Liver (tissue), 9 donors: ENCODE results near the gene CACNA1C. TPM values are rescaled to one million over a fixed set of nuclear protein-coding genes. Genes with fewer than 3 reads are reported as not detected.

Experiments
- DNase-seq: peaks from one replicate; pipeline ENCODE4 v3.0.0-alpha.2; 2017; ENCODE audit warnings: low spot score
- H3K27ac ChIP-seq, 2 donors: one replicate each; pipeline ENCODE4 v1.7.0; 2013; ENCODE audit warnings: inconsistent platforms in 2 of 2, low read length in 2 of 2, control low read depth in 1 of 2, low read depth in 1 of 2, mild to moderate bottlenecking in 1 of 2
- H3K27me3 ChIP-seq, 4 donors: one replicate each; pipeline versions ENCODE4 v1.6.1 to v1.7.0; 2013; ENCODE audit warnings: low read length in 3 of 4, inconsistent platforms in 1 of 4, mild to moderate bottlenecking in 1 of 4, moderate library complexity in 1 of 4; ENCODE audit not compliant: control insufficient read depth in 4 of 4, insufficient read depth in 4 of 4
- H3K36me3 ChIP-seq, 4 donors: one replicate each; pipeline versions ENCODE4 v1.6.1 to v1.7.0; 2013; ENCODE audit warnings: low read length in 3 of 4, mild to moderate bottlenecking in 3 of 4, low read depth in 1 of 4, moderate library complexity in 1 of 4; ENCODE audit not compliant: control insufficient read depth in 4 of 4, insufficient read depth in 3 of 4
- H3K4me1 ChIP-seq, 4 donors: one replicate each; pipeline versions ENCODE4 v1.6.1 to v1.7.0; 2013; ENCODE audit warnings: low read length in 3 of 4, mild to moderate bottlenecking in 3 of 4, moderate library complexity in 1 of 4; ENCODE audit not compliant: control insufficient read depth in 4 of 4, insufficient read depth in 4 of 4
- H3K4me3 ChIP-seq, 3 donors: one replicate each; pipeline versions ENCODE4 v1.6.1 to v1.7.0; 2013; ENCODE audit warnings: low read length in 3 of 3, control low read depth in 1 of 3, low read depth in 1 of 3, mild to moderate bottlenecking in 1 of 3
- H3K9ac ChIP-seq, 2 donors: one replicate each; pipeline ENCODE4 v1.7.0; 2013; ENCODE audit warnings: low read length in 2 of 2, mild to moderate bottlenecking in 2 of 2, moderate library complexity in 2 of 2, control low read depth in 1 of 2, low read depth in 1 of 2
- H3K9me3 ChIP-seq, 4 donors: one replicate each; pipeline versions ENCODE4 v1.6.1 to v1.7.0; 2013; ENCODE audit warnings: low read length in 3 of 4; ENCODE audit not compliant: control insufficient read depth in 4 of 4
- ATF3 ChIP-seq: IDR thresholded peaks from 2 replicates; pipeline ENCODE4 v1.6.1; 2016; ENCODE audit warnings: antibody characterized with exemption
- EGR1 ChIP-seq, 2 donors: IDR thresholded peaks; 2 replicates each; pipeline ENCODE4 v1.6.1; 2016 to 2018; ENCODE audit warnings: antibody characterized with exemption in 2 of 2, low read depth in 2 of 2
- FOXA1 ChIP-seq: IDR thresholded peaks from 2 replicates; pipeline ENCODE4 v1.6.1; 2016; ENCODE audit warnings: antibody characterized with exemption
- FOXA2 ChIP-seq: IDR thresholded peaks from 2 replicates; pipeline ENCODE4 v1.6.1; 2016; ENCODE audit warnings: antibody characterized with exemption
- GABPA ChIP-seq, 2 donors: IDR thresholded peaks in 1 of 2; conservative IDR thresholded peaks in 1 of 2; 2 replicates each; pipeline ENCODE4 v1.6.1; 2016; ENCODE audit warnings: antibody characterized with exemption in 2 of 2, mild to moderate bottlenecking in 1 of 2, moderate library complexity in 1 of 2
- HNF4A ChIP-seq, 2 donors: conservative IDR thresholded peaks; 2 replicates each; pipeline ENCODE4 v1.6.1; 2016; ENCODE audit warnings: antibody characterized with exemption in 2 of 2, mild to moderate bottlenecking in 2 of 2
- JUND ChIP-seq, 2 donors: IDR thresholded peaks; 2 replicates each; pipeline ENCODE4 v1.6.1; 2016; ENCODE audit warnings: antibody characterized with exemption in 2 of 2
- MAX ChIP-seq: IDR thresholded peaks from 2 replicates; pipeline ENCODE4 v1.6.1; 2016; ENCODE audit warnings: antibody characterized with exemption
- NR2F2 ChIP-seq: IDR thresholded peaks from 2 replicates; pipeline ENCODE4 v1.6.1; 2016; ENCODE audit warnings: antibody characterized with exemption
- REST ChIP-seq: IDR thresholded peaks from 2 replicates; pipeline ENCODE4 v1.6.1; 2016; ENCODE audit warnings: antibody characterized with exemption, mild to moderate bottlenecking
- TAF1 ChIP-seq: conservative IDR thresholded peaks from 2 replicates; pipeline ENCODE4 v1.6.1; 2016; ENCODE audit warnings: antibody characterized with exemption, mild to moderate bottlenecking
- WGBS: extraction: QIAGEN DNeasy Blood & Tissue Kit; methylation state at CpG from one replicate; pipeline ENCODE4 v1.1.7; 2013; 5-methylcytosine and 5-hydroxymethylcytosine counted together
- polyA plus RNA-seq, 2 donors: library from polyadenylated mRNA; stranded (reverse) in 1 of 2; unstranded in 1 of 2; fragments of 200-250 nt in 1 of 2; fragments of >200 nt in 1 of 2; fragmentation: Nextera tagmentation in 1 of 2; extraction: Ambion mirVana in 1 of 2; gene quantifications; one replicate each; pipeline versions ENCODE4 v1.2.1 to v1.2.3, GENCODE V29; 2013 to 2015
- total RNA-seq, 2 donors: library from RNA; depleted of rRNA; stranded (reverse); fragments of >200 nt; gene quantifications; one replicate each; pipeline ENCODE4 v1.2.3, GENCODE V29; 2014
- donor health status: healthy.
- donor health status: healthy.
- donor health status: healthy.
- donor health status: healthy.
- donor health status: healthy.

CACNA1C gene
- total and polyA plus RNA-seq, 4 donors, result 0.23 to 1.9 (median 0.41) TPM

- H3K4me3 ChIP-seq, result no peak overlapping the region
- no peaks in the 10 kb centered on the region for H3K36me3 ChIP-seq
- peaks cover 0 to 8% (median 0%) of the 10 kb centered on the region in 4 donors for H3K27me3 ChIP-seq
- H3K9me3 ChIP-seq, result no peaks in the 10 kb centered on the region
- no peak overlapping the region for H3K27ac ChIP-seq
- peaks cover 0 to 2% (median under 1%) of the 10 kb centered on the region in 4 donors for H3K4me1 ChIP-seq
- WGBS, result 84% methylated on average over 7 of the region's 7 CpGs
- TF ChIP-seq GABPA (IDR thresholded peaks at IDR 0.05 in 1 of 2, conservative IDR thresholded peaks at IDR 0.05 in 1 of 2) (no peak), NR2F2 (no peak), TAF1 (no peak), ATF3 (no peak), FOXA2 (no peak), MAX (no peak), FOXA1 (no peak), HNF4A (conservative IDR thresholded peaks at IDR 0.05) (no peak), EGR1 (IDR thresholded peaks at IDR 0.05; ENCODE audit: low read depth in 2 of 2) (no peak), REST (no peak)
- no peak overlapping the region for H3K9ac ChIP-seq
- DNase-seq, result no peak
Measured at GRCh38 chr12:2231011-2231595, 178.3 kb downstream of the CACNA1C start.

- no peak overlapping the region for H3K27ac ChIP-seq
- DNase-seq, result no peak
- no peak for TF ChIP-seq FOXA1
- no peaks in the 10 kb centered on the region for H3K9me3 ChIP-seq
- peaks cover 0 to 8% (median 0%) of the 10 kb centered on the region in 4 donors for H3K27me3 ChIP-seq
- peaks cover 0 to 2% (median under 1%) of the 10 kb centered on the region in 4 donors for H3K4me1 ChIP-seq
- H3K36me3 ChIP-seq, result no peaks in the 10 kb centered on the region
- H3K4me3 ChIP-seq, result no peak overlapping the region
- 82% methylated on average over 3 of the region's 3 CpGs for WGBS
- no peak overlapping the region for H3K9ac ChIP-seq
Measured at GRCh38 chr12:2231956-2232355, 179.2 kb downstream of the CACNA1C start.

DNA sequence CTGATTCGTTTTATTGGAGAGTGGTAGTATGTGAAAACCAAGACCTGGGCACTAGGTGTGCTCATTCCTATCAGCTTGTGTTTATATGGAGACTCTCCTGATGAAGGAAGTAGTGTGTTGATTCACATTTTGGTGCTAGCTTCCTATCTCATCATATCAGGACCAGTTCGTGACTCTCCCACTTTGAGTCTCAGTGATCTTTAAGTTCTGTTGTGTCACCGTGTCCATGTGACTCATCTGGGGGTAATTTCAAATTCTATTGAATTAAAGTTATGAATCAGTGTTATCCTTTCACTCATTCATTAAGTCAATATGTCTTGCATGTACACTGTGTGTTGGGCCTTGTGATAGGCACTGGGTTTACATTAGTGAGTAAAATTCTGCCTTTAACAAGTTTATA is 180.2 kb downstream of the CACNA1C start:
- 84% methylated on average over 3 of the region's 3 CpGs for WGBS
- Histone ChIP-seq H3K4me1 (peaks cover 0 to 2% (median under 1%) of the 10 kb centered on the region in 4 donors), H3K27ac (no peak overlapping the region), H3K9ac (no peak overlapping the region), H3K27me3 (peaks cover 0 to 8% (median 0%) of the 10 kb centered on the region in 4 donors), H3K4me3 (no peak overlapping the region), H3K36me3 (no peaks in the 10 kb centered on the region), H3K9me3 (no peaks in the 10 kb centered on the region)
- no peak for DNase-seq
- TF ChIP-seq EGR1 (IDR thresholded peaks at IDR 0.05; ENCODE audit: low read depth in 2 of 2), result no peak
- no peak for TF ChIP-seq FOXA2
- no peak for TF ChIP-seq REST
- no peak for TF ChIP-seq ATF3
- TF ChIP-seq FOXA1, result no peak
- TF ChIP-seq JUND (IDR thresholded peaks at IDR 0.05), result no peak
- TF ChIP-seq TAF1, result no peak
